Hepatocyte (in vitro differentiated cells): ENCODE measurements around the gene PCDHB10.

Experiments
- CTCF ChIP-seq: fragments of 200-600 bp; sonication (generic); IDR thresholded peaks from 2 replicates; pipeline ENCODE4 v1.5.1; 2016; ENCODE audit warnings: antibody characterized with exemption, mild to moderate bottlenecking; ENCODE audit not compliant: poor library complexity
- EZH2 ChIP-seq: fragments of 200-600 bp; sonication (generic); IDR thresholded peaks from 2 replicates; pipeline ENCODE4 v1.6.1; 2016; ENCODE audit warnings: antibody characterized with exemption, mild to moderate bottlenecking, borderline replicate concordance
- EZH2phosphoT487 ChIP-seq: fragments of 200-600 bp; sonication (generic); IDR thresholded peaks from one replicate; pipeline ENCODE4 v1.6.1; 2018; ENCODE audit warnings: antibody characterized with exemption, mild to moderate bottlenecking, low read depth, moderate library complexity; ENCODE audit not compliant: unreplicated experiment, severe bottlenecking

GRCh38 chr5:141186897-141187512 is 5.1 kb upstream of the PCDHB10 start, which contains the start of gene PCDHB9:
- TF ChIP-seq EZH2 (no peak), CTCF (peak; percentile 28), EZH2phosphoT487 (no peak)
